LNCAP (cell line): ENCODE data around the gene SZRD1.

Experiments used
- TF ChIP-seq, protein P1 (sequence below): fragments of 450-650 bp; IDR thresholded peaks from 2 replicates; pipeline ENCODE4 v1.5.1; 2017; ENCODE audit warnings: mild to moderate bottlenecking

The SZRD1 gene

DNA sequence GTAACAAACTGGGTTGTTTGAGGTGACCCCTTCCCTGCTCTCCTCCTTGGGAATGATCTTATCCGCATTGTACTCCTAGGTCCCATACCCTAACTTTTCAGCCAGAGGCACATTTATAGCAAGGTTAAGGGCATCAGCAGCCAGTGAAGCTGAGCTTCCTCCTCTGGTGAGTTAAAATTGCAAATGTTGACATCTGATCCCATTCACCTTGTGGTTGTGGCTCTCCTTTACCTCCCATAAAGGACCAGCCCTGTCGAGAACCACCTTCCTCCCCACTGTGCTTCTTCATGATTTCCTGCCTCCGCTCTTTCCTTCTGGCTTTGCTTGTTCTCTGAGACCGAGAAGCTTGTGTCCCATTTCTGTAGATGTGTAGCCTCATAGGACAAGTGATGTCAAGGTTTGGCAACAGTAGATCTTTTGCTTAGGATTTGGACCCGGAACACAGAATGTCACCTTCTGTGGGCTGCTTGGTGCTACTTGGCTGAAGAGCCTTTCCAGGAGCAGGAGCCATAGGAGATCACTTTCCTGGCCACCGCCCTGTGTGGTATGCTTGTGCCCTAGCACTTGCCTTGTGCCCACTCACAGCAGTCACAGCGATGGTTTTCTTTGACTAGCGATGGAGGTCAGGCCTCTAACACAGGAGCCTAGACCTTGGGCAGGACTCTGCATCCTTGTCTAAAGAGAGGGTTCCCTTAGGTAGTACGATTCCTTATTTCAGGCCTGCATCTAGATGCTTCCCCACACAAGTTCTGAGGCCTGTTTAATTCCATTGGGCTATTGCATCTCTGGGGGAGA lies 18.8 kb downstream of the SZRD1 start:
- TF ChIP-seq, protein P1, sequence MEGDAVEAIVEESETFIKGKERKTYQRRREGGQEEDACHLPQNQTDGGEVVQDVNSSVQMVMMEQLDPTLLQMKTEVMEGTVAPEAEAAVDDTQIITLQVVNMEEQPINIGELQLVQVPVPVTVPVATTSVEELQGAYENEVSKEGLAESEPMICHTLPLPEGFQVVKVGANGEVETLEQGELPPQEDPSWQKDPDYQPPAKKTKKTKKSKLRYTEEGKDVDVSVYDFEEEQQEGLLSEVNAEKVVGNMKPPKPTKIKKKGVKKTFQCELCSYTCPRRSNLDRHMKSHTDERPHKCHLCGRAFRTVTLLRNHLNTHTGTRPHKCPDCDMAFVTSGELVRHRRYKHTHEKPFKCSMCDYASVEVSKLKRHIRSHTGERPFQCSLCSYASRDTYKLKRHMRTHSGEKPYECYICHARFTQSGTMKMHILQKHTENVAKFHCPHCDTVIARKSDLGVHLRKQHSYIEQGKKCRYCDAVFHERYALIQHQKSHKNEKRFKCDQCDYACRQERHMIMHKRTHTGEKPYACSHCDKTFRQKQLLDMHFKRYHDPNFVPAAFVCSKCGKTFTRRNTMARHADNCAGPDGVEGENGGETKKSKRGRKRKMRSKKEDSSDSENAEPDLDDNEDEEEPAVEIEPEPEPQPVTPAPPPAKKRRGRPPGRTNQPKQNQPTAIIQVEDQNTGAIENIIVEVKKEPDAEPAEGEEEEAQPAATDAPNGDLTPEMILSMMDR, result no peak

DNA sequence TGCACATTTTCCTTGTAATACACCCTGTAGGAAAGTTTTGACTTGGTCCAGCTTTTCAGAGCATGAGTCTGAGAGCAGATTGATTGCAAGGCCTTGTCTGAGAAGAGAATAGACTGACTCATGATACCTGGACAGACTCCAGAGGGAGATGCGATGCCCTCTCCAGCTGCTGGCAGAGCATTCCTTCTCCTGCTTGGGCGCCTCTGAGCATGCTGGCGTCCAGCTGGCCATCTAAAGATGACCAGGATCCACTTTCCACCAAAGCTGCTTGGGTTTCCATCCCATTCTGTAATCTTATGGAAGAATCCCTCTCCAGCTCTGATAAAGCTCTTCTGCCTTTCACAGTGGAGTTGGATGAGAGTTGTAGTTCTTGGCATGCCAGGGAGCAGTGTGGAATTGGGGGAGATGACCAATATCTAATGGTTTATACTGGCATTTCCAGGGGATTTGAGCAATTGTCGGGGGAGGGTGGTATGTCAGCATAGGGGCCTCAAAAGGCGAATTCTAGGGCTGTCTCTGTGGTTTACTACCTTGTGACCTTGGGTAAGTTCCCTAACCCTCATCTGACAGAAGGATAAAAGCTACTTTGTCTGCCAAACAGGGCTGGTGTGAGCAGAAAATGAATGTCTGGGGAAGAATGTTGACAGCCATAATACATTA lies 19.5 kb downstream of the SZRD1 start:
- TF ChIP-seq, protein P1, result no peak

DNA sequence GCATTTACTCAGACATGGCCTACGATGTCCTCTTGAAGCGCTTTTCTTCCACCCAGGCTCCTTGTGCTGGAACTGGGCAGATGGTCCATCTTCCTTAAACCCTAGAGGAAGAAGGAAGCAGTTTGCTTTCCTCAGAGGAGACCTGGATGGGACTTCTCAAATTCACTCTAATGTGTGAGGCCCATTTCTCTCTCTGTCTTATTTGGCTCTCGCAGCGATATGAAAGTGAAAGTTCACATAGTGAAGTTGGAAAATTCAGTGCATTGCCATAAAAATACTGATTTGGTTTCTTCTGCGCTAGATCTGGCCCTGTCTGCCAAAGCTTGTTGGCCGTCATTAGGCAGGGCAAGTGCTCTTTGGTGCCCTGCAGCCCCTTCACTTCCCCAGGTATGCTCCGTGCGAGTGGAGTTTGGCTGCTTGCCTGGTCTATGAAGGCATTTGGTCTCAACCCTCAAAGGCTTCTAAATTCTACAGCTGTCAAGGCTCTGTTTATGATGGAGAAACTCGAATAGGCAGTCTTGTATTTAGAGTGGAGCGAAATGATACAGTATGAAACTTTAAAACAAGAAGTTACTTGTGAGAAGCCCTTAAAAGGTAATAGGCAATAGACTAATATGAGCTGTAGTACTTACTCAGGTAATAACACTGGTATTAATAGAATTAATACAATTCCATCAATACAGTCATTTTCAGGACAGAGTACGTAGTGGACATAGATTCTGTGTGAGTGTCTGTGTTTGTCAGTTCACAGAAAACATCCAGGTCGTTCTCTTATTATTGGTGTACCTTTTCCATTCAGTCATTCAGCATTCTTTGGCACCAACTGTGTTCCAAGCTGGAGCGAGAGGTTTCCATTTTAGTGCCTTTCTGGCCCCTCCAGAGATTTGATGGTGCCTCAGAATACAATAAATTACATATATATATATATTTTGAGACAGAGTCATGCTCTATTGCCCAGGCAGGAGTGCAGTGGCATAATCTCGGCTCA lies 20.5 kb downstream of the SZRD1 start:
- TF ChIP-seq, protein P1, result no peak

DNA sequence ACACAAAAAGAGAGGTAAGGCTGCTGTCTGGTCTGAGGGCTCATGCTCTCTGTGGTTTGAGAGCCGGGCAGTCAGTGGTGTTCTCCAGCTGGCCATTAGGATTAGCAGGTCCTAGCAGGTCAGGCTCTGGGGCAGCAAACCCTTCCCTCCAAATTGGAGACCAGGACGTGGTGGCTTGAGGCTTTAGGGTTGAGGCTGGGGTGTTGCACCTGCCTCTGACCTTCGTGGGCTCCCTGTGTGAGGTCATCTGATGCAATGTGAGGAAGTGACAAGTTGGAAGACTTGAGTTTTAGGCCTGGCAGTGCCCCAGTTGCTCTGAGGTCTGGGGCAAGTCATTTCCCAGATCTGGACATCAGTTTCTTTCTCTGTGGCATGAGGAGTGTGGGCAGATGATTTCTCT lies 24.4 kb downstream of the SZRD1 start:
- TF ChIP-seq, protein P1, result no peak

DNA sequence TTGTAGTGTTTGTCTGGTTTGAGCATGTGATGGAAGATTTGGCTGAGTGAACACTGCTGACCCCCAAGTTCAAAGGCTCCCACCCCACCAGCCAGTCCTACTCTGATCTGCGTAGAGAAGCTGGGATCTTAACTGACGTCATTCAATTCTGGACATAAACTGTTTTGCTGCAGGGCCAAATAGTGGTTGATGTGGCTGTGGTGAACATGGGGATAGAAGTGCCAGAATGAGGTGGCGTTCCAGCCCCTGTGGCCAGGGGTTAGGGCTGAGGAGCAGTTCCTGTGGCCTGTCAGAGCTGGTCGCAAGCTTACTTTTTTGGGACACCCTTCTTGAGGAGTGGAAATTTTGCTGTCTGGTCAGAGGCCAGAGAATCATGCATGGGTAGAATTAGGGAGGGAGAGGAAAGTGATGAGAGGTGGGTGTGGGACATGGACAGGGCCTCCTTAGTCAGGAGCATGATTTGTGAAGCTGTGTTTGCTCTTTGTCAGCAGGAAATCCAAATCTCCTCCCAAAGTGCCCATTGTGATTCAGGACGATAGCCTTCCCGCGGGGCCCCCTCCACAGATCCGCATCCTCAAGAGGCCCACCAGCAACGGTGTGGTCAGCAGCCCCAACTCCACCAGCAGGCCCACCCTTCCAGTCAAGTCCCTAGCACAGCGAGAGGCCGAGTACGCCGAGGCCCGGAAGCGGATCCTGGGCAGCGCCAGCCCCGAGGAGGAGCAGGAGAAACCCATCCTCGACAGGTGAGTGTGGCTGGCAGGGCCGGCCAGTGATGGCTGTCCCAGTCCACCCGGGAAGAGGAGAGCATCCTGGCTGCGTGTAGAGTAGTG lies 25.9 kb downstream of the SZRD1 start:
- TF ChIP-seq, protein P1, result no peak

DNA sequence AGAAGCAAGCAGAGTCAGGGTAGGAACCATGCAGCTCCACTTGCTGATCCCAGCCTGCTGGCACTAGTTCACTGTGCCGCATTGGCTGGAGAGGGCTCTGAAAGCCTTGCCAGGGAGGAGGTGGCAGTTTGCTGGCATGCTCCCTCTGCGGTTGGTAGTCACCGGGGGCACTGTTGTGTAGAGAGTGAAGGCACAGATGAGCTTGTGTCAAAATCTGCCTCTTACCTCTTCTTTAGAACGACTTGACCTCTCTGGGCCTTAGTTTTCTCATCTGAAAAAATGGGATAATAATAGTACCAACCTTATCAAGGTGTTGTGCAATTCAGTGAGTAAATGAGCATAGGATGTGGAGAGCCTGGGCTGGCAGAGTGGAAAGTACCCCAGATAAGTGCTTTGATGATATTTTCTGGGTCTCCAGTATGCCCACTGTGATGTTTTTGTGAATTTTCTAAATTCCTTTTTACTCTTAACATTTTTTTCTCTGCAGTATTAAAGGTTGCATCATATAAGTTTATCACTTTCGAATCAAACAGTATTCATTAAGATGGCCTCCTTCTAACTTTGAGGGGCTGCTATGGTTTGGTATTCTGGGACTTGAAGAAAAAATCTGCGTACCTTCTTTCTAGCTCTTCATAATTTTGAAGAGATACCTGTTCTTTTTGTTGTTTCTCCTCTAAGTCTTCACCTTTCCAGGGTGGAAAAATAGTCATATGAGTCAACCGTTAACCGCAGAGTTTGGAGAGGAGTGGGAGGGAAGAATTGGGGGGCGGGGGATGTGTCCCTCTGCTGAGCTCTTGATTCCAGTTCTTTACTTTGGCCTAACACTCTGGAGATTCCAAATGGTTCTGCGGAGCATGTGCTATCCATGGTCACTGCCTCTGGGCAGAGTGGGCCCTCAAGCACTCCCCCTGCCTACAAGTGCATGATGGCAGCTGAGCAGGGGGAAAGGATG lies 26.8 kb downstream of the SZRD1 start:
- TF ChIP-seq, protein P1, result no peak
